A549 (cell line): Measurements from ENCODE around the gene TARP.

ENCODE experiments used
- EP300 ChIP-seq, 2 experiments: fragments of >200 bp; sonication (Bioruptor Twin); formaldehyde crosslinking; IDR thresholded peaks; 2 replicates in 1 of 2; 3 replicates in 1 of 2; pipeline ENCODE4 v1.6.1; 2016 to 2017
- GATA3 ChIP-seq: IDR thresholded peaks from 2 replicates; pipeline ENCODE4 v1.6.1; 2012; ENCODE audit warnings: borderline replicate concordance
- HOXB5 ChIP-seq: fragments of 250-450 bp; sonication (Bioruptor Pico); IDR thresholded peaks from 2 replicates; pipeline ENCODE4 v1.5.0; 2020; ENCODE audit warnings: mild to moderate bottlenecking, moderate library complexity
- KDM5A ChIP-seq: fragments of 200-600 bp; sonication (generic); IDR thresholded peaks from 2 replicates; pipeline ENCODE4 v1.6.1; 2016; ENCODE audit warnings: antibody characterized with exemption, mild to moderate bottlenecking
- POLR2A ChIP-seq: IDR thresholded peaks from 2 replicates; pipeline ENCODE4 v1.6.1; 2012; ENCODE audit warnings: mild to moderate bottlenecking, low read length
- ZFP36 ChIP-seq: fragments of 450-650 bp; IDR thresholded peaks from 2 replicates; pipeline ENCODE4 v1.6.1; 2014; ENCODE audit warnings: borderline replicate concordance; ENCODE audit not compliant: partially characterized antibody
- TF ChIP-seq, protein P1 (sequence below): fragments of >200 bp; sonication (Bioruptor Twin); formaldehyde crosslinking; IDR thresholded peaks from 3 replicates; pipeline ENCODE4 v1.5.1; 2016
- TF ChIP-seq, protein P2 (sequence below): fragments of 250-450 bp; sonication (Bioruptor Pico); IDR thresholded peaks from 2 replicates; pipeline ENCODE4 v1.5.0; 2021; ENCODE audit warnings: mild to moderate bottlenecking, moderate library complexity, borderline replicate concordance
- TF ChIP-seq, protein P3 (sequence below): IDR thresholded peaks from 2 replicates; pipeline ENCODE4 v1.6.1; 2012
- TF ChIP-seq, protein P4 (sequence below): IDR thresholded peaks from 2 replicates; pipeline ENCODE4 v1.6.1; 2012; ENCODE audit warnings: low read depth, borderline replicate concordance

DNA sequence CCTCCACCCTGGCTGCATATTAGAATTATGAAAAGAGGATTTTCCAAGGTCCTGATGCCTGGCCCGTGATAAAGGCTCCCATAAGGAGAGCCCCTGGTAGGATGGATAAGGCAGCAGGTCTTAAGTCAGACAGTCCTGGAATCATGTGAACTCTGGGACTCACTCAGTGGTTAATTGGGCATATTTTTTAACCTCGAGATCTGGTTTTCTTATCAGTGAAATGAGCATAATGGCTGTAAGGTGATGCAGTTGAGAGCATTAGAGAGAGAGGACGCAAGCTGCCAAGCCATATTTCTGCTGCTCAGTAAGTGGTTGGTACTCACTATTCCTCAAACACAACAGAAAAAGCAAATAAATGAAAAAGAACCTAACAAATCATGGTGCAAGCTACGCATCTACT, 37.8 kb downstream of the TARP start:
- TF ChIP-seq, protein P1, sequence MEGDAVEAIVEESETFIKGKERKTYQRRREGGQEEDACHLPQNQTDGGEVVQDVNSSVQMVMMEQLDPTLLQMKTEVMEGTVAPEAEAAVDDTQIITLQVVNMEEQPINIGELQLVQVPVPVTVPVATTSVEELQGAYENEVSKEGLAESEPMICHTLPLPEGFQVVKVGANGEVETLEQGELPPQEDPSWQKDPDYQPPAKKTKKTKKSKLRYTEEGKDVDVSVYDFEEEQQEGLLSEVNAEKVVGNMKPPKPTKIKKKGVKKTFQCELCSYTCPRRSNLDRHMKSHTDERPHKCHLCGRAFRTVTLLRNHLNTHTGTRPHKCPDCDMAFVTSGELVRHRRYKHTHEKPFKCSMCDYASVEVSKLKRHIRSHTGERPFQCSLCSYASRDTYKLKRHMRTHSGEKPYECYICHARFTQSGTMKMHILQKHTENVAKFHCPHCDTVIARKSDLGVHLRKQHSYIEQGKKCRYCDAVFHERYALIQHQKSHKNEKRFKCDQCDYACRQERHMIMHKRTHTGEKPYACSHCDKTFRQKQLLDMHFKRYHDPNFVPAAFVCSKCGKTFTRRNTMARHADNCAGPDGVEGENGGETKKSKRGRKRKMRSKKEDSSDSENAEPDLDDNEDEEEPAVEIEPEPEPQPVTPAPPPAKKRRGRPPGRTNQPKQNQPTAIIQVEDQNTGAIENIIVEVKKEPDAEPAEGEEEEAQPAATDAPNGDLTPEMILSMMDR: no peak
- no peak for TF ChIP-seq POLR2A
- TF ChIP-seq KDM5A: no peak
- TF ChIP-seq, protein P2, sequence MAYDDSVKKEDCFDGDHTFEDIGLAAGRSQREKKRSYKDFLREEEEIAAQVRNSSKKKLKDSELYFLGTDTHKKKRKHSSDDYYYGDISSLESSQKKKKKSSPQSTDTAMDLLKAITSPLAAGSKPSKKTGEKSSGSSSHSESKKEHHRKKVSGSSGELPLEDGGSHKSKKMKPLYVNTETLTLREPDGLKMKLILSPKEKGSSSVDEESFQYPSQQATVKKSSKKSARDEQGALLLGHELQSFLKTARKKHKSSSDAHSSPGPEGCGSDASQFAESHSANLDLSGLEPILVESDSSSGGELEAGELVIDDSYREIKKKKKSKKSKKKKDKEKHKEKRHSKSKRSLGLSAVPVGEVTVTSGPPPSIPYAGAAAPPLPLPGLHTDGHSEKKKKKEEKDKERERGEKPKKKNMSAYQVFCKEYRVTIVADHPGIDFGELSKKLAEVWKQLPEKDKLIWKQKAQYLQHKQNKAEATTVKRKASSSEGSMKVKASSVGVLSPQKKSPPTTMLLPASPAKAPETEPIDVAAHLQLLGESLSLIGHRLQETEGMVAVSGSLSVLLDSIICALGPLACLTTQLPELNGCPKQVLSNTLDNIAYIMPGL (CRISPR knock-in tag): no peak
- TF ChIP-seq EP300 (IDR thresholded peaks at IDR 0.05): no peak
- no peak for TF ChIP-seq HOXB5 (CRISPR knock-in tag)
- TF ChIP-seq GATA3: no peak
- TF ChIP-seq, protein P3, sequence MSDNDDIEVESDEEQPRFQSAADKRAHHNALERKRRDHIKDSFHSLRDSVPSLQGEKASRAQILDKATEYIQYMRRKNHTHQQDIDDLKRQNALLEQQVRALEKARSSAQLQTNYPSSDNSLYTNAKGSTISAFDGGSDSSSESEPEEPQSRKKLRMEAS: no peak
- TF ChIP-seq ZFP36: no peak
- TF ChIP-seq, protein P4, sequence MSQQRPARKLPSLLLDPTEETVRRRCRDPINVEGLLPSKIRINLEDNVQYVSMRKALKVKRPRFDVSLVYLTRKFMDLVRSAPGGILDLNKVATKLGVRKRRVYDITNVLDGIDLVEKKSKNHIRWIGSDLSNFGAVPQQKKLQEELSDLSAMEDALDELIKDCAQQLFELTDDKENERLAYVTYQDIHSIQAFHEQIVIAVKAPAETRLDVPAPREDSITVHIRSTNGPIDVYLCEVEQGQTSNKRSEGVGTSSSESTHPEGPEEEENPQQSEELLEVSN: no peak
